ENCODE data around the gene CLDN1.
A peak's percentile ranks its signal among the peaks of the same experiment; 100 is the strongest.

The CLDN1 gene

GRCh38 chr3:190322604-190323245 lies 479 bp upstream of the CLDN1 start:
- H3K4me3 ChIP-seq (ENCODE audit: low read length): peak overlapping the region; percentile 76
- no peak for TF ChIP-seq CTCF (conservative IDR thresholded peaks at IDR 0.05; ENCODE audit: low read depth, low read length)
- no peak for DNase-seq (ENCODE audit: low read depth)

GRCh38 chr3:190320594-190321362 lies 1.5 kb downstream of the CLDN1 start:
- DNase-seq (ENCODE audit: low read depth): no peak
- TF ChIP-seq CTCF (conservative IDR thresholded peaks at IDR 0.05; ENCODE audit: low read depth, low read length): no peak
- H3K4me3 ChIP-seq (ENCODE audit: low read length): peak overlapping the region; percentile 76

- no peak for DNase-seq (ENCODE audit: low read depth)
- TF ChIP-seq CTCF (conservative IDR thresholded peaks at IDR 0.05; ENCODE audit: low read depth, low read length): no peak
- H3K4me3 ChIP-seq (ENCODE audit: low read length): no peak overlapping the region
These were observed 2.6 kb downstream of the CLDN1 start for GRCh38 chr3:190319660-190320059.

- TF ChIP-seq CTCF (conservative IDR thresholded peaks at IDR 0.05; ENCODE audit: low read depth, low read length): no peak
- DNase-seq (ENCODE audit: low read depth): no peak
- H3K4me3 ChIP-seq (ENCODE audit: low read length): no peak overlapping the region
These were observed 3.6 kb downstream of the CLDN1 start for GRCh38 chr3:190318666-190319065.

GRCh38 chr3:190314741-190315140 lies 7.5 kb downstream of the CLDN1 start:
- DNase-seq (ENCODE audit: low read depth): no peak
- TF ChIP-seq CTCF (conservative IDR thresholded peaks at IDR 0.05; ENCODE audit: low read depth, low read length): no peak
- H3K4me3 ChIP-seq (ENCODE audit: low read length): no peak overlapping the region

- no peak for DNase-seq (ENCODE audit: low read depth)
- no peak for TF ChIP-seq CTCF (conservative IDR thresholded peaks at IDR 0.05; ENCODE audit: low read depth, low read length)
- H3K4me3 ChIP-seq (ENCODE audit: low read length): no peak overlapping the region
These were observed 12.8 kb downstream of the CLDN1 start for GRCh38 chr3:190309414-190309813.

- no peak for TF ChIP-seq CTCF (conservative IDR thresholded peaks at IDR 0.05; ENCODE audit: low read depth, low read length)
- no peak for DNase-seq (ENCODE audit: low read depth)
- H3K4me3 ChIP-seq (ENCODE audit: low read length): no peak overlapping the region
These were observed 14.1 kb downstream of the CLDN1 start for GRCh38 chr3:190308154-190308553.

Data from retinal pigment epithelial cell (primary cell).